Nephron progenitor cell (in vitro differentiated cells): ENCODE measurements around the gene CELF5.

Source experiments
- DNase-seq: peaks from one replicate; pipeline ENCODE4 v3.0.0; 2021
- H3K27ac Mint-ChIP-seq: 2 replicates; pipeline ENCODE4 v1.8.0; 2021; ENCODE audit warnings: mild to moderate bottlenecking, moderate library complexity, mixed read lengths
- H3K27me3 Mint-ChIP-seq: 2 replicates; pipeline ENCODE4 v1.8.0; 2021; ENCODE audit warnings: mild to moderate bottlenecking, low read depth, mixed read lengths; ENCODE audit not compliant: poor library complexity
- H3K36me3 Mint-ChIP-seq: 2 replicates; pipeline ENCODE4 v1.8.0; 2021; ENCODE audit warnings: low read depth, mixed read lengths
- H3K4me1 Mint-ChIP-seq: 2 replicates; pipeline ENCODE4 v1.8.0; 2021; ENCODE audit warnings: mixed read lengths
- H3K4me3 Mint-ChIP-seq: 2 replicates; pipeline ENCODE4 v1.8.0; 2021; ENCODE audit warnings: mild to moderate bottlenecking, moderate library complexity, mixed read lengths
- H3K9me3 Mint-ChIP-seq: 2 replicates; pipeline ENCODE4 v1.8.0; 2021; ENCODE audit warnings: mild to moderate bottlenecking, moderate library complexity, mixed read lengths
- TF ChIP-seq, protein P1 (sequence below): fragments of 200-600 bp; sonication (generic); IDR thresholded peaks from 2 replicates; pipeline ENCODE4 v1.5.0; 2021; ENCODE audit warnings: antibody characterized with exemption

CELF5 gene

DNA sequence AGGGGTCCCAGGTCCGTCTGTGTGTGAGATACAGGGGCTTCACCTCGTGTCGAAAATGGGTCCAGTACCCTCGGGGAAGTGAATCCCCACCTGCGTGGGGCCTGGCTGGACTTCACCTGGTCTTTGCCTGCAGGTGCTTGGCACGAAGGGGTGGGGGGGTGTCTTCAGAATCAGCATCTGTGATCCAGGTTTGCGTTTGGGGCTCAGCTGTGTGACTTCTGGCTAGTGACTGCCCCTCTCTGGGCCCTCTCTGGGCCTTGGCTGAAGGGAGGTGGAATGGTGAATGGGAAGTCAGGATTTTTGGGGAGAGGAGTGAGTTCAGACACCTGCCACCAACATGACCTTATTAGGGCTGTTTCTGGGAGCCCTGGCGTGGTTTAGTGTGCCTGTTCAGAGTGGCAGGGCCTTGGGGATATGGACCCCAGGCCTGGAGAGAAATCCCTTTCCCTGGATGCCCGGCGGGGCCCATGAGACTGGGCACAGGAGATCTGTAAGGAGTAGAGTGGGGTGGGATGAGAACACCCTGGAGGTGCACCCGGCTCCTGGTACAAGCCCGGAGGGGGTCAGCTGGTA lies 2.7 kb downstream of the CELF5 start:
- peaks cover 30% of the 10 kb centered on the region for H3K27me3 Mint-ChIP-seq
- no peaks in the 10 kb centered on the region for H3K36me3 Mint-ChIP-seq
- TF ChIP-seq, protein P1, sequence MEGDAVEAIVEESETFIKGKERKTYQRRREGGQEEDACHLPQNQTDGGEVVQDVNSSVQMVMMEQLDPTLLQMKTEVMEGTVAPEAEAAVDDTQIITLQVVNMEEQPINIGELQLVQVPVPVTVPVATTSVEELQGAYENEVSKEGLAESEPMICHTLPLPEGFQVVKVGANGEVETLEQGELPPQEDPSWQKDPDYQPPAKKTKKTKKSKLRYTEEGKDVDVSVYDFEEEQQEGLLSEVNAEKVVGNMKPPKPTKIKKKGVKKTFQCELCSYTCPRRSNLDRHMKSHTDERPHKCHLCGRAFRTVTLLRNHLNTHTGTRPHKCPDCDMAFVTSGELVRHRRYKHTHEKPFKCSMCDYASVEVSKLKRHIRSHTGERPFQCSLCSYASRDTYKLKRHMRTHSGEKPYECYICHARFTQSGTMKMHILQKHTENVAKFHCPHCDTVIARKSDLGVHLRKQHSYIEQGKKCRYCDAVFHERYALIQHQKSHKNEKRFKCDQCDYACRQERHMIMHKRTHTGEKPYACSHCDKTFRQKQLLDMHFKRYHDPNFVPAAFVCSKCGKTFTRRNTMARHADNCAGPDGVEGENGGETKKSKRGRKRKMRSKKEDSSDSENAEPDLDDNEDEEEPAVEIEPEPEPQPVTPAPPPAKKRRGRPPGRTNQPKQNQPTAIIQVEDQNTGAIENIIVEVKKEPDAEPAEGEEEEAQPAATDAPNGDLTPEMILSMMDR, result no peak
- H3K9me3 Mint-ChIP-seq, result no peaks in the 10 kb centered on the region
- no peak overlapping the region for H3K4me3 Mint-ChIP-seq
- no peaks in the 10 kb centered on the region for H3K4me1 Mint-ChIP-seq
- no peak overlapping the region for H3K27ac Mint-ChIP-seq
- no peak for DNase-seq

DNA sequence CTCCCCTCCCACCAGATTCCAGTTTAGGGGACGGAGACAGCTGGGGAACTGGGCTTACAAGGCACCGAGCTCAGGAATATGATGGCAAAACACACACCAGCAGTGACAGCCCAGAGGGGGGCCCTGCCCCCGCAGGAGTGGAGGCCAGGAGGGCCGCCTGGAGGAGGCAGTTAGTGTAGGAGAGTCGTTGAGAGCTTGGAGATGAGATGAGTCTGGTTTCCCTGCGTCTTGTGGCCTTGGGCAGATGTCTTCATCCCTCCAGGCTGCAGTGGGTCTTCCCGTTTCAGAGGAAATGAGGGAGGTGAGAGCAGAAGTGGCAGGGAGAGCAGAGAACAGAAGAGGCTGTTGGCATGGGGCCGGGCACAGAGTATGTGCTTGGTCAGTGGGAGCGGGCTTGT lies 4.9 kb downstream of the CELF5 start:
- Mint-ChIP-seq H3K4me1 (no peaks in the 10 kb centered on the region), H3K4me3 (no peak overlapping the region), H3K9me3 (no peaks in the 10 kb centered on the region), H3K36me3 (no peaks in the 10 kb centered on the region), H3K27ac (no peak overlapping the region), H3K27me3 (peaks cover 18% of the 10 kb centered on the region)
- no peak for DNase-seq
- TF ChIP-seq, protein P1, result no peak

GRCh38 chr19:3229888-3230496 lies 5.5 kb downstream of the CELF5 start:
- no peak for DNase-seq
- TF ChIP-seq, protein P1, result no peak
- Mint-ChIP-seq H3K27me3 (peaks cover 17% of the 10 kb centered on the region), H3K36me3 (no peaks in the 10 kb centered on the region), H3K9me3 (no peaks in the 10 kb centered on the region), H3K27ac (no peak overlapping the region), H3K4me3 (no peak overlapping the region), H3K4me1 (no peaks in the 10 kb centered on the region)

- Mint-ChIP-seq H3K9me3 (no peaks in the 10 kb centered on the region), H3K27ac (no peak overlapping the region), H3K36me3 (no peaks in the 10 kb centered on the region), H3K4me3 (no peak overlapping the region), H3K27me3 (peaks cover 20% of the 10 kb centered on the region), H3K4me1 (no peaks in the 10 kb centered on the region)
- TF ChIP-seq, protein P1, result no peak
- DNase-seq, result no peak
Observed at GRCh38 chr19:3231288-3231687, 6.8 kb downstream of the CELF5 start.

DNA sequence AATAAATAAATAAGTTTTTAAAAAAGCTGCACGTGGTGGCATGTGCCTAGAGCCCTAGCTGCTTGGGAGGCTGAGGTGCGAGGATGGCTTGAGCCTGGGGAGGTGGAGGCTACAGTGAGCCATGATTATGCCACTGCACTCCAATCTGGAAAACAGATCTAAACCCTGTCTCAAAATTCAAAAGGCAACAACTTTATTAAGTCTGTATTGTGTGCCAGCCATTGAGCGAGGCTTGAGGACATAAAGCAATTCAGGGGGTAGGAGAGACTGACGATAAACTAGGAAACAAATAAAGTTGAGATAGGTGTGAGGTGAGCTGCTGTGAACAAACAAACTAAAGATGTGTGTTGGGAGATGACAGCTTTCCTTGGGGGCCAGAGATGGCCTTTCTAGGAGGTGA lies 8.7 kb downstream of the CELF5 start:
- Mint-ChIP-seq H3K4me1 (no peaks in the 10 kb centered on the region), H3K9me3 (no peaks in the 10 kb centered on the region), H3K4me3 (no peak overlapping the region), H3K27ac (no peak overlapping the region), H3K36me3 (no peaks in the 10 kb centered on the region), H3K27me3 (peaks cover 23% of the 10 kb centered on the region)
- TF ChIP-seq, protein P1, result no peak
- DNase-seq, result no peak

GRCh38 chr19:3233831-3234230 lies 9.4 kb downstream of the CELF5 start:
- H3K9me3 Mint-ChIP-seq, result no peaks in the 10 kb centered on the region
- no peak overlapping the region for H3K27ac Mint-ChIP-seq
- no peaks in the 10 kb centered on the region for H3K4me1 Mint-ChIP-seq
- peaks cover 23% of the 10 kb centered on the region for H3K27me3 Mint-ChIP-seq
- H3K36me3 Mint-ChIP-seq, result no peaks in the 10 kb centered on the region
- TF ChIP-seq, protein P1, result no peak
- no peak overlapping the region for H3K4me3 Mint-ChIP-seq
- DNase-seq, result no peak
